HepG2 (cell line): Measurements from ENCODE around the gene WNT6. TPM values are rescaled to one million over a fixed set of nuclear protein-coding genes. Genes with fewer than 3 reads are reported as not detected.

ENCODE experiments used
- ARID5B ChIP-seq: IDR thresholded peaks from 2 replicates; pipeline ENCODE4 v1.4.0; 2020; ENCODE audit warnings: mild to moderate bottlenecking, missing genetic modification reagents
- ASH2L ChIP-seq: fragments of 300-600, 200-600 bp; sonication (generic); IDR thresholded peaks from 2 replicates; pipeline ENCODE4 v1.7.0; 2017; ENCODE audit warnings: low read depth, mild to moderate bottlenecking, moderate library complexity, mixed read lengths, low read length; ENCODE audit not compliant: insufficient read length
- BCL6 ChIP-seq: IDR thresholded peaks from 2 replicates; pipeline ENCODE4 v1.6.1; 2016; ENCODE audit warnings: missing genetic modification reagents, missing compliant biosample characterization
- IKZF4 ChIP-seq: sonication (generic); formaldehyde crosslinking; IDR thresholded peaks from 2 replicates; pipeline ENCODE4 v1.5.1; 2020; ENCODE audit warnings: borderline replicate concordance, mild to moderate bottlenecking, low read depth, missing genetic modification reagents; ENCODE audit errors: not compliant biosample characterization
- JUN ChIP-seq: sonication (generic); formaldehyde crosslinking; IDR thresholded peaks from 2 replicates; pipeline ENCODE4 v1.4.0; 2020; ENCODE audit warnings: mild to moderate bottlenecking, missing genetic modification reagents
- MXD1 ChIP-seq: sonication (generic); formaldehyde crosslinking; IDR thresholded peaks from 2 replicates; pipeline ENCODE4 v1.4.0; 2020; ENCODE audit warnings: mild to moderate bottlenecking, missing genetic modification reagents
- RBAK ChIP-seq: sonication (generic); formaldehyde crosslinking; IDR thresholded peaks from 2 replicates; pipeline ENCODE4 v1.5.1; 2020; ENCODE audit warnings: mild to moderate bottlenecking, missing genetic modification reagents
- RCOR2 ChIP-seq: IDR thresholded peaks from 2 replicates; pipeline ENCODE4 v1.6.1; 2016; ENCODE audit warnings: missing biosample characterization, missing genetic modification reagents
- RFXANK ChIP-seq: IDR thresholded peaks from 2 replicates; pipeline ENCODE4 v1.6.1; 2016
- SNAI1 ChIP-seq: sonication (generic); formaldehyde crosslinking; IDR thresholded peaks from 2 replicates; pipeline ENCODE4 v1.5.0; 2020; ENCODE audit warnings: mild to moderate bottlenecking, missing genetic modification reagents, borderline replicate concordance
- SRSF9 ChIP-seq: fragments of 200-400 bp; formaldehyde crosslinking; IDR thresholded peaks from 2 replicates; pipeline ENCODE4 v1.6.1; 2018; ENCODE audit warnings: borderline replicate concordance, mild to moderate bottlenecking, low read depth, low read length; ENCODE audit not compliant: insufficient read depth, poor library complexity, severe bottlenecking
- SYNCRIP ChIP-seq: fragments of 200-400 bp; formaldehyde crosslinking; IDR thresholded peaks from 2 replicates; pipeline ENCODE4 v1.6.1; 2018; ENCODE audit warnings: mild to moderate bottlenecking, low read depth, low read length; ENCODE audit not compliant: insufficient read depth
- TCF12 ChIP-seq, 2 experiments: fragments of 450-650 bp in 1 of 2; sonication (generic) in 1 of 2; formaldehyde crosslinking in 1 of 2; IDR thresholded peaks; 2 replicates each; pipeline versions ENCODE4 v1.6.1 to v1.8.0; 2017 to 2022; ENCODE audit warnings: antibody characterized with exemption in 1 of 2, mild to moderate bottlenecking in 1 of 2, missing genetic modification reagents in 1 of 2, moderate library complexity in 1 of 2
- TEF ChIP-seq: sonication (generic); formaldehyde crosslinking; IDR thresholded peaks from 2 replicates; pipeline ENCODE4 v1.5.0; 2020; ENCODE audit warnings: missing genetic modification reagents
- ZBTB21 ChIP-seq: sonication (generic); formaldehyde crosslinking; IDR thresholded peaks from 2 replicates; pipeline ENCODE4 v1.4.0; 2020; ENCODE audit warnings: missing genetic modification reagents
- ZKSCAN8 ChIP-seq: IDR thresholded peaks from 2 replicates; pipeline ENCODE4 v1.6.1; 2016; ENCODE audit warnings: borderline replicate concordance, missing genetic modification reagents, missing compliant biosample characterization
- ZNF205 ChIP-seq: IDR thresholded peaks from 2 replicates; pipeline ENCODE4 v1.6.1; 2018; ENCODE audit warnings: missing biosample characterization, missing genetic modification reagents
- ZNF335 ChIP-seq: sonication (generic); formaldehyde crosslinking; IDR thresholded peaks from 2 replicates; pipeline ENCODE4 v1.4.0; 2020; ENCODE audit warnings: missing genetic modification reagents
- ZNF709 ChIP-seq: sonication (generic); formaldehyde crosslinking; IDR thresholded peaks from 2 replicates; pipeline ENCODE4 v1.5.0; 2020; ENCODE audit warnings: mild to moderate bottlenecking, missing genetic modification reagents
- ZNF761 ChIP-seq: sonication (generic); formaldehyde crosslinking; conservative IDR thresholded peaks from 2 replicates; pipeline ENCODE4 v1.4.0; 2020; ENCODE audit warnings: mild to moderate bottlenecking, missing genetic modification reagents
- ZNF878 ChIP-seq: sonication (generic); formaldehyde crosslinking; IDR thresholded peaks from 2 replicates; pipeline ENCODE4 v1.8.1; 2023; ENCODE audit warnings: mild to moderate bottlenecking, missing genetic modification reagents, moderate library complexity
- polyA plus RNA-seq, 8 experiments: library from polyadenylated mRNA; depleted of rRNA in 3 of 8; stranded (reverse) in 7 of 8; unstranded in 1 of 8; fragments of >200 nt; fragmentation: Illumina TruSeq in 4 of 8; extraction: Trizol in 4 of 8; gene quantifications; 2 replicates each; pipeline versions ENCODE4 v1.2.1 to v1.2.3, GENCODE V29; 2011 to 2016; ENCODE audit warnings: low read depth in 4 of 8, missing spikeins in 1 of 8, mixed read lengths in 1 of 8; ENCODE audit not compliant: insufficient read depth in 1 of 8
- total RNA-seq, 5 experiments: library from RNA; depleted of rRNA; stranded (reverse); fragments of >200 nt; fragmentation: Illumina TruSeq; extraction: Trizol; gene quantifications; 2 replicates each; pipeline ENCODE4 v1.2.3, GENCODE V29; 2016; ENCODE audit warnings: low read depth in 1 of 5
- TF ChIP-seq, protein P1 (sequence below): sonication (generic); formaldehyde crosslinking; IDR thresholded peaks from 2 replicates; pipeline ENCODE4 v1.4.0; 2020; ENCODE audit warnings: mild to moderate bottlenecking, missing genetic modification reagents

The WNT6 gene
- total and polyA plus RNA-seq, 2 of the 13 experiments (the other 11 are each of a cell fraction or from before 2014, with no cell fraction given), result 0.20 TPM; not detected in 1

DNA sequence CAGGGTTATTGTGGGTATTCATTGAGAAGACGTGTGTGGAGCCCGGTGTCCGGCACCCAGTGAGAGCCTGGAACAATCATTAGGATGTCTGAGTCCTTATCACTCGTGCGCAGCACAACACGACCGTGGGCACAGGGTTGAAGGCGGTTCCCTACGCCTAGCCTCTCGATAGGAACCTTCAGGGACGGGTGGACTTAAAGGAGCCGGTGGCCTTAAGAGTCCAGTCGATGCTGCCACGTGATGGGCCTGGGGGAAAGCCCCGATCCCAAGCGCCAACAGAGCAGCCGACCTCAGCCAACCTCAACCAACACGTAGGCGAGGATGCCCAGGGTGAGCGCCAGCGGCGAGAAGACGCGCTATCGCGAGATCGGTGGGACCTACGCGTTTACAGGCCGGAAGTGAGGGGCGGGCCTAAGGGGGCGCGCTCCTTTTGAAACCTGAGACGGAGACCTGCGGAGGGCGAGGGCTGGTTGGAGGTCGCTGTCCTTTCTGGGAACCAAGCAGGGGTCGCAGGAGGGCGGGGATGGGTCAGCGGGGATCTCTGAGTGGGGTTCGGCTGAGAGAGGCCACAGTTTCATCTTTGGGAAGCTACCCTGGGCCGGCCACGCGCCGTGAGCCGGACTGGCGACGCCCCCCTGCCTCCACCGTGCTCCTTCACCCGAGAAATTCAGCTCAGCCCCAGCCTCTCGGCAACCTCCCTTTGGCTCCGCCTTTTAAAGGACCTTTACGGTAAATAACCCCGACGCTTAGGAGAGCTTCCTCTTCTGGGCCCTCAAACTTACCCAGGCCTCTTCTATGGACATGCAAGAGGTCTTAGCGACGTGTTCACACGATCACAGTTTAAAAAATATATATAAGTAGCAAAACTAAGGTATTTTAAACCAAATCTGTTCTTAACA is 49.4 kb downstream of the WNT6 start (continued):
- peak; percentile 24 for TF ChIP-seq ARID5B (CRISPR knock-in tag)
- TF ChIP-seq IKZF4 (CRISPR knock-in tag), result peak; percentile 31
- TF ChIP-seq ZKSCAN8 (CRISPR knock-in tag), result no peak
- TF ChIP-seq ZNF709 (CRISPR knock-in tag), result peak; percentile 60; the same call in 1 of the 2 replicates
- TF ChIP-seq ZNF761 (CRISPR knock-in tag), result peak; percentile 87
- no peak for TF ChIP-seq TCF12 (IDR thresholded peaks at IDR 0.05)
- peak; percentile 86 for TF ChIP-seq TCF12 (CRISPR knock-in tag; IDR thresholded peaks at IDR 0.05)
- peak; percentile 45 for TF ChIP-seq RCOR2 (CRISPR knock-in tag)
- TF ChIP-seq BCL6, result 0 out of 2 replicates have a peak, but pooled peaks have one; percentile 20
- no peak for TF ChIP-seq SRSF9
- no peak for TF ChIP-seq SYNCRIP
- no peak; the same call in 1 of the 2 replicates for TF ChIP-seq RBAK (CRISPR knock-in tag)
- peak; percentile 83; the same call in 1 of the 2 replicates for TF ChIP-seq ZNF878 (CRISPR knock-in tag)
- no peak for TF ChIP-seq ZBTB21 (CRISPR knock-in tag)
- peak; percentile 99 for TF ChIP-seq ZNF205 (CRISPR knock-in tag)
- TF ChIP-seq TEF (CRISPR knock-in tag), result 0 out of 2 replicates have a peak, but pooled peaks have one; percentile 54
- peak; percentile 61; the same call in 1 of the 2 replicates for TF ChIP-seq ZNF335
- TF ChIP-seq SNAI1 (CRISPR knock-in tag), result peak; percentile 97
- TF ChIP-seq JUN, result peak; percentile 84
- TF ChIP-seq, protein P1, sequence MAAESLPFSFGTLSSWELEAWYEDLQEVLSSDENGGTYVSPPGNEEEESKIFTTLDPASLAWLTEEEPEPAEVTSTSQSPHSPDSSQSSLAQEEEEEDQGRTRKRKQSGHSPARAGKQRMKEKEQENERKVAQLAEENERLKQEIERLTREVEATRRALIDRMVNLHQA (CRISPR knock-in tag), result no peak
- peak; percentile 86 for TF ChIP-seq ASH2L
- peak; percentile 59; the same call in 1 of the 2 replicates for TF ChIP-seq RFXANK
- TF ChIP-seq MXD1 (CRISPR knock-in tag), result peak; percentile 97
